Muscle of leg (tissue), 9 donors: ENCODE data around the gene TIGD3. TPM values are rescaled to one million over a fixed set of nuclear protein-coding genes. Genes with fewer than 3 reads are reported as not detected.

Experiments used
- polyA plus RNA-seq, 8 donors: library from polyadenylated mRNA; unstranded; fragments of 120-200 nt; gene quantifications; one replicate each; pipeline versions ENCODE4 v1.2.1 to v1.2.3, GENCODE V29; 2013; ENCODE audit warnings: inconsistent platforms in 1 of 8, low replicate concordance in 1 of 8; ENCODE audit not compliant: insufficient read length in 8 of 8, insufficient read depth in 1 of 8
- total RNA-seq: library from RNA; stranded (reverse); fragments of 120-200 nt; gene quantifications from one replicate; pipeline ENCODE4 v1.2.4, GENCODE V29; 2013

The TIGD3 gene
- total and polyA plus RNA-seq, 9 donors = 0.12 to 0.32 (median 0.21) TPM

Other genes starting within 250 kb of the TIGD3 start
- 6.5 TPM for gene TM7SF2, start 242.9 kb upstream of the TIGD3 start, total RNA-seq
- 10 to 100 TPM in 1 of 8 donors, 1 to 10 TPM in 7; 4.1 to 14.4 (median 7.5) TPM for gene TM7SF2, start 242.9 kb upstream of the TIGD3 start, polyA plus RNA-seq
- gene ZNHIT2, start 237.1 kb upstream of the TIGD3 start, total RNA-seq = 5.1 TPM
- 1 to 10 TPM; 4.2 to 6.0 (median 4.8) TPM for gene ZNHIT2, start 237.1 kb upstream of the TIGD3 start, polyA plus RNA-seq
- 998 TPM for gene FAU, start 232.6 kb upstream of the TIGD3 start, total RNA-seq
- gene FAU, start 232.6 kb upstream of the TIGD3 start, polyA plus RNA-seq = 1,000 to 10,000 TPM in 7 of 8 donors, 100 to 1,000 TPM in 1; 971 to 1,242 (median 1,085) TPM
- 30.3 TPM for gene MRPL49, start 232.4 kb upstream of the TIGD3 start, total RNA-seq
- 10 to 100 TPM; 19.5 to 31.1 (median 25.4) TPM for gene MRPL49, start 232.4 kb upstream of the TIGD3 start, polyA plus RNA-seq
- gene SYVN1, start 220.2 kb upstream of the TIGD3 start, total RNA-seq = 10.0 TPM
- 10 to 100 TPM; 31.1 to 53.4 (median 41.1) TPM for gene SYVN1, start 220.2 kb upstream of the TIGD3 start, polyA plus RNA-seq
- not detected for gene SPDYC, start 184.5 kb upstream of the TIGD3 start, total RNA-seq
- gene SPDYC, start 184.5 kb upstream of the TIGD3 start, polyA plus RNA-seq = under 1 TPM in 1 of 8 donors, not detected in 7; 0.16 TPM
- gene CAPN1, start 172.8 kb upstream of the TIGD3 start, total RNA-seq = 46.7 TPM
- 10 to 100 TPM; 69.1 to 90.2 (median 80.1) TPM for gene CAPN1, start 172.8 kb upstream of the TIGD3 start, polyA plus RNA-seq
- gene POLA2, start 92.8 kb upstream of the TIGD3 start, total RNA-seq = 18.8 TPM
- 10 to 100 TPM; 35.4 to 64.7 (median 51.6) TPM for gene POLA2, start 92.8 kb upstream of the TIGD3 start, polyA plus RNA-seq
- 20.8 TPM for gene CDC42EP2, start 39.9 kb upstream of the TIGD3 start, total RNA-seq
- 10 to 100 TPM; 26.9 to 42.4 (median 35.4) TPM for gene CDC42EP2, start 39.9 kb upstream of the TIGD3 start, polyA plus RNA-seq
- gene DPF2, start 20.9 kb upstream of the TIGD3 start, total RNA-seq = 31.0 TPM
- 10 to 100 TPM; 43.9 to 62.4 (median 52.2) TPM for gene DPF2, start 20.9 kb upstream of the TIGD3 start, polyA plus RNA-seq
- 5.0 TPM for gene SLC25A45, start 27.9 kb downstream of the TIGD3 start, total RNA-seq
- gene SLC25A45, start 27.9 kb downstream of the TIGD3 start, polyA plus RNA-seq = 1 to 10 TPM; 4.0 to 8.3 (median 5.3) TPM
- gene FRMD8, start 31.9 kb downstream of the TIGD3 start, total RNA-seq = 8.8 TPM
- 10 to 100 TPM in 6 of 8 donors, 1 to 10 TPM in 2; 8.2 to 12.4 (median 10.3) TPM for gene FRMD8, start 31.9 kb downstream of the TIGD3 start, polyA plus RNA-seq
- 15.6 TPM for gene NEAT1, start 68.0 kb downstream of the TIGD3 start, total RNA-seq
- gene NEAT1, start 68.0 kb downstream of the TIGD3 start, polyA plus RNA-seq = 100 to 1,000 TPM in 2 of 8 donors, 10 to 100 TPM in 6; 36.3 to 203 (median 72.2) TPM
- gene MALAT1, start 144.3 kb downstream of the TIGD3 start, total RNA-seq = 4,773 TPM
- 100 to 1,000 TPM; 135 to 278 (median 159) TPM for gene MALAT1, start 144.3 kb downstream of the TIGD3 start, polyA plus RNA-seq
- 42.9 TPM for gene SCYL1, start 170.3 kb downstream of the TIGD3 start, total RNA-seq
- gene SCYL1, start 170.3 kb downstream of the TIGD3 start, polyA plus RNA-seq = 10 to 100 TPM; 43.0 to 62.9 (median 51.9) TPM
- gene LTBP3, start 203.6 kb downstream of the TIGD3 start, total RNA-seq = 50.2 TPM
- gene LTBP3, start 203.6 kb downstream of the TIGD3 start, polyA plus RNA-seq = 100 to 1,000 TPM; 115 to 204 (median 159) TPM
- 24.4 TPM for gene ZNRD2, start 215.7 kb downstream of the TIGD3 start, total RNA-seq
- gene ZNRD2, start 215.7 kb downstream of the TIGD3 start, polyA plus RNA-seq = 10 to 100 TPM; 50.6 to 63.1 (median 57.5) TPM
- gene FAM89B, start 217.8 kb downstream of the TIGD3 start, total RNA-seq = 46.1 TPM
- 10 to 100 TPM; 32.5 to 53.2 (median 41.7) TPM for gene FAM89B, start 217.8 kb downstream of the TIGD3 start, polyA plus RNA-seq
- 176 TPM for gene EHBP1L1, start 221.3 kb downstream of the TIGD3 start, total RNA-seq
- gene EHBP1L1, start 221.3 kb downstream of the TIGD3 start, polyA plus RNA-seq = 100 to 1,000 TPM; 209 to 388 (median 297) TPM
- gene KCNK7, start 241.0 kb downstream of the TIGD3 start, total RNA-seq = 0.31 TPM
- 1 to 10 TPM in 4 of 8 donors, under 1 TPM in 4; 0.39 to 1.9 (median 0.95) TPM for gene KCNK7, start 241.0 kb downstream of the TIGD3 start, polyA plus RNA-seq